ENCODE data around the gene TBC1D4.

DNA sequence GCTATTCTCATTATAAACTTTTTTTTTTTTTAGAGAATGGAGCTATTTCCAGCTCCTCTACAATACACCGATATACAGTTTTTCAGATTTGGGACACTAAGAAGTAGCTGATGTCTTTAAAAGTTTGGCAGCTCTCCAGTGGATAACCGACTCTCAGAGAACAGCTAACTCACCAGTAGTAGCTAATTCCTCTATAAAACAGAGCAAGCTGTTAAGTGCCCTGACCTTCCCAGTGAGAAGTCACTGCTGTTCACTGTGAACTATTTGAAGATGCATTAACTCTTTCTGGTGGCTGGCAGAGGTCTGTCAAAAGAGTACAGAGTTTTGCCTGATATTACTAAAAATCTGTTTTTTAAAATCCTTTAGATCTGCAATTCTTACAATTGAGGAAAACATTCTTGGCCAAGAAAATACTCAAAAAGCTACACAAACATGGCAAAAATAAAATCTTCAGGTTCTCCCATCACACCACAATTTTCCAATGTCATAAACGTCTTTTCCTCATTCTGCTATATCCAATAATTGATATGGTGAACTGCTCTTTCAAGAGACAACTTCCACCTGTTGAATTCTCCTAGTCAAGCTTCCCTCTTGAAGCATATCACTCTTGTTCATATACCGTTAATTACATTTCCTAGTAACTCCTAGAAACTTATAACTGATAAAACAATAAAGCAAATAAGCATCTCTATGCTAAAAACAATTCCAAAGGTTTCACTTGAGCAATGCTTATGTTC lies 44.2 kb downstream of the TBC1D4 start:
- TF ChIP-seq CTCF (IDR thresholded peaks at IDR 0.05 in 8 of 11, conservative IDR thresholded peaks at IDR 0.05 in 3 of 11), result no peak
- no peak for TF ChIP-seq POLR2A (IDR thresholded peaks at IDR 0.05)
